HepG2 (cell line): ENCODE results near the gene C2. TPM values are rescaled to one million over a fixed set of nuclear protein-coding genes. Genes with fewer than 3 reads are reported as not detected.

Experiments
- AGO1 ChIP-seq: fragments of 200-400 bp; formaldehyde crosslinking; IDR thresholded peaks from 2 replicates; pipeline ENCODE4 v1.6.1; 2017; ENCODE audit warnings: mild to moderate bottlenecking, low read depth, low read length, moderate library complexity; ENCODE audit not compliant: poor library complexity, severe bottlenecking
- DNMT3B ChIP-seq: conservative IDR thresholded peaks from 2 replicates; pipeline ENCODE4 v1.6.1; 2016; ENCODE audit warnings: missing biosample characterization, control low read depth
- DPF2 ChIP-seq: sonication (generic); formaldehyde crosslinking; IDR thresholded peaks from 2 replicates; pipeline ENCODE4 v1.4.0; 2020; ENCODE audit warnings: mild to moderate bottlenecking, low read depth, missing genetic modification reagents, borderline replicate concordance
- EED ChIP-seq: sonication (generic); formaldehyde crosslinking; IDR thresholded peaks from 2 replicates; pipeline ENCODE4 v1.5.0; 2020; ENCODE audit warnings: mild to moderate bottlenecking, missing genetic modification reagents
- ESRRA ChIP-seq: sonication (generic); formaldehyde crosslinking; IDR thresholded peaks from 2 replicates; pipeline ENCODE4 v1.5.1; 2020; ENCODE audit warnings: mild to moderate bottlenecking, low read depth, missing genetic modification reagents
- FOXJ3 ChIP-seq: sonication (generic); formaldehyde crosslinking; IDR thresholded peaks from 2 replicates; pipeline ENCODE4 v1.4.0; 2020; ENCODE audit warnings: missing genetic modification reagents, mild to moderate bottlenecking, borderline replicate concordance
- GZF1 ChIP-seq: sonication (generic); formaldehyde crosslinking; IDR thresholded peaks from 2 replicates; pipeline ENCODE4 v1.5.1; 2020; ENCODE audit warnings: mild to moderate bottlenecking, missing genetic modification reagents
- ISX ChIP-seq: sonication (generic); formaldehyde crosslinking; conservative IDR thresholded peaks from 2 replicates; pipeline ENCODE4 v1.5.0; 2020; ENCODE audit warnings: missing genetic modification reagents
- JUNB ChIP-seq: sonication (generic); formaldehyde crosslinking; IDR thresholded peaks from 2 replicates; pipeline ENCODE4 v1.8.0; 2022; ENCODE audit warnings: missing genetic modification reagents, mild to moderate bottlenecking, borderline replicate concordance
- MBD4 ChIP-seq: IDR thresholded peaks from 2 replicates; pipeline ENCODE4 v1.6.1; 2012; ENCODE audit warnings: low read length, inconsistent platforms, borderline replicate concordance
- MEF2D ChIP-seq: sonication (generic); formaldehyde crosslinking; IDR thresholded peaks from 2 replicates; pipeline ENCODE4 v1.5.1; 2020; ENCODE audit warnings: mild to moderate bottlenecking, missing genetic modification reagents
- NCOA2 ChIP-seq: sonication (generic); formaldehyde crosslinking; IDR thresholded peaks from 2 replicates; pipeline ENCODE4 v1.8.0; 2022; ENCODE audit warnings: inconsistent platforms
- NRL ChIP-seq: sonication (generic); formaldehyde crosslinking; IDR thresholded peaks from 2 replicates; pipeline ENCODE4 v1.5.0; 2020; ENCODE audit warnings: missing genetic modification reagents, mild to moderate bottlenecking, moderate library complexity, borderline replicate concordance
- PCBP1 ChIP-seq: fragments of 200-400 bp; formaldehyde crosslinking; IDR thresholded peaks from 2 replicates; pipeline ENCODE4 v1.6.1; 2017; ENCODE audit warnings: mild to moderate bottlenecking, low read depth, low read length, borderline replicate concordance
- SAFB2 ChIP-seq: sonication (generic); formaldehyde crosslinking; IDR thresholded peaks from 2 replicates; pipeline ENCODE4 v1.5.1; 2020; ENCODE audit warnings: missing genetic modification reagents, low read depth, mild to moderate bottlenecking, borderline replicate concordance
- SMARCC2 ChIP-seq: fragments of 450-650 bp; IDR thresholded peaks from 2 replicates; pipeline ENCODE4 v1.6.1; 2017; ENCODE audit warnings: antibody characterized with exemption, mild to moderate bottlenecking
- ZC3H13 ChIP-seq: sonication (generic); formaldehyde crosslinking; IDR thresholded peaks from 2 replicates; pipeline ENCODE4 v1.8.1; 2023; ENCODE audit warnings: mild to moderate bottlenecking, missing genetic modification reagents, moderate library complexity
- ZEB1 ChIP-seq: IDR thresholded peaks from 2 replicates; pipeline ENCODE4 v1.6.1; 2012; ENCODE audit warnings: mild to moderate bottlenecking, low read depth, inconsistent platforms; ENCODE audit not compliant: insufficient replicate concordance
- ZNF180 ChIP-seq: sonication (generic); formaldehyde crosslinking; IDR thresholded peaks from 2 replicates; pipeline ENCODE4 v1.4.0; 2020; ENCODE audit warnings: low read depth, missing genetic modification reagents, borderline replicate concordance
- ZNF234 ChIP-seq: sonication (generic); formaldehyde crosslinking; conservative IDR thresholded peaks from 2 replicates; pipeline ENCODE4 v1.5.1; 2020; ENCODE audit warnings: mild to moderate bottlenecking, missing genetic modification reagents
- ZNF333 ChIP-seq: sonication (generic); formaldehyde crosslinking; IDR thresholded peaks from 2 replicates; pipeline ENCODE4 v1.4.0; 2020; ENCODE audit warnings: mild to moderate bottlenecking, missing genetic modification reagents, borderline replicate concordance
- ZNF367 ChIP-seq: sonication (generic); formaldehyde crosslinking; IDR thresholded peaks from 2 replicates; pipeline ENCODE4 v1.4.0; 2020; ENCODE audit warnings: missing genetic modification reagents, borderline replicate concordance
- ZNF430 ChIP-seq: sonication (generic); formaldehyde crosslinking; IDR thresholded peaks from 2 replicates; pipeline ENCODE4 v1.9.0; 2021; ENCODE audit warnings: mild to moderate bottlenecking, missing genetic modification reagents
- ZNF513 ChIP-seq: sonication (generic); formaldehyde crosslinking; conservative IDR thresholded peaks from 2 replicates; pipeline ENCODE4 v1.5.0; 2020; ENCODE audit warnings: missing genetic modification reagents
- ZNF614 ChIP-seq: IDR thresholded peaks from 2 replicates; pipeline ENCODE4 v1.6.1; 2018; ENCODE audit warnings: missing biosample characterization, missing genetic modification reagents, inconsistent platforms, borderline replicate concordance
- ZNF670 ChIP-seq: sonication (generic); formaldehyde crosslinking; IDR thresholded peaks from 2 replicates; pipeline ENCODE4 v1.8.0; 2022; ENCODE audit warnings: mild to moderate bottlenecking, missing genetic modification reagents, borderline replicate concordance
- ZNF674 ChIP-seq: sonication (generic); formaldehyde crosslinking; IDR thresholded peaks from 2 replicates; pipeline ENCODE4 v1.5.0; 2020; ENCODE audit warnings: low read depth, mild to moderate bottlenecking, missing genetic modification reagents
- ZNF678 ChIP-seq: sonication (generic); formaldehyde crosslinking; IDR thresholded peaks from 2 replicates; pipeline ENCODE4 v1.4.0; 2020; ENCODE audit warnings: mild to moderate bottlenecking, missing genetic modification reagents
- polyA plus RNA-seq, 8 experiments: library from polyadenylated mRNA; depleted of rRNA in 3 of 8; stranded (reverse) in 7 of 8; unstranded in 1 of 8; fragments of >200 nt; fragmentation: Illumina TruSeq in 4 of 8; extraction: Trizol in 4 of 8; gene quantifications; 2 replicates each; pipeline versions ENCODE4 v1.2.1 to v1.2.3, GENCODE V29; 2011 to 2016; ENCODE audit warnings: low read depth in 4 of 8, missing spikeins in 1 of 8, mixed read lengths in 1 of 8; ENCODE audit not compliant: insufficient read depth in 1 of 8
- total RNA-seq, 5 experiments: library from RNA; depleted of rRNA; stranded (reverse); fragments of >200 nt; fragmentation: Illumina TruSeq; extraction: Trizol; gene quantifications; 2 replicates each; pipeline ENCODE4 v1.2.3, GENCODE V29; 2016; ENCODE audit warnings: low read depth in 1 of 5
- TF ChIP-seq, protein P1 (sequence below): IDR thresholded peaks from 2 replicates; pipeline ENCODE4 v1.6.1; 2016; ENCODE audit warnings: missing biosample characterization, missing genetic modification reagents, low read depth

The C2 gene
- total and polyA plus RNA-seq, 2 of the 13 experiments (the other 11 are each of a cell fraction or from before 2014, with no cell fraction given): 165 to 307 TPM

GRCh38 chr6:31971279-31971992, 43.9 kb downstream of the C2 start (continued):
- TF ChIP-seq DPF2: no peak
- TF ChIP-seq, protein P1, sequence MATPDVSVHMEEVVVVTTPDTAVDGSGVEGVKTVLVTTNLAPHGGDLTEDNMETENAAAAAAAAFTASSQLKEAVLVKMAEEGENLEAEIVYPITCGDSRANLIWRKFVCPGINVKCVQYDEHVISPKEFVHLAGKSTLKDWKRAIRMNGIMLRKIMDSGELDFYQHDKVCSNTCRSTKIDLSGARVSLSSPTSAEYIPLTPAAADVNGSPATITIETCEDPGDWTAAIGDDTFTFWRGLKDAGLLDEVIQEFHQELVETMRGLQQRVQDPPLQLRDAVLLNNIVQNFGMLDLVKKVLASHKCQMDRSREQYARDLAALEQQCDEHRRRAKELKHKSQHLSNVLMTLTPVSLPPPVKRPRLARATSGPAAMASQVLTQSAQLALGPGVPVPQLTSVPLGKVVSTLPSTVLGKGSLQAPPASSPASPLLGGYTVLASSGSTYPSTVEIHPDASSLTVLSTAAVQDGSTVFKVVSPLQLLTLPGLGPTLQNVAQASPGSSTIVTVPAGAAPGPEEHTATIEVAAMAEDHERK (CRISPR knock-in tag): no peak
- TF ChIP-seq ZNF180 (CRISPR knock-in tag): 0 out of 2 replicates have a peak, but pooled peaks have one; percentile 27
- no peak for TF ChIP-seq JUNB (CRISPR knock-in tag)
- no peak for TF ChIP-seq ESRRA
- no peak for TF ChIP-seq AGO1
- TF ChIP-seq DNMT3B: no peak; the same call in 1 of the 2 replicates
- no peak for TF ChIP-seq FOXJ3
- no peak for TF ChIP-seq ZNF234 (CRISPR knock-in tag)
- 0 out of 2 replicates have a peak, but pooled peaks have one; percentile 26 for TF ChIP-seq ZNF674 (CRISPR knock-in tag)
- TF ChIP-seq SAFB2 (CRISPR knock-in tag): peak; percentile 52; the same call in 1 of the 2 replicates
- no peak for TF ChIP-seq ZEB1
- no peak for TF ChIP-seq ZNF430
- TF ChIP-seq GZF1 (CRISPR knock-in tag): no peak
- TF ChIP-seq NRL (CRISPR knock-in tag): peak; percentile 43; the same call in 1 of the 2 replicates
- TF ChIP-seq ZNF678 (CRISPR knock-in tag): no peak; the same call in 1 of the 2 replicates
- no peak for TF ChIP-seq ZNF513 (CRISPR knock-in tag)
- no peak for TF ChIP-seq EED (CRISPR knock-in tag)
- TF ChIP-seq ZC3H13: no peak
- TF ChIP-seq PCBP1: no peak
- TF ChIP-seq SMARCC2: no peak
- TF ChIP-seq NCOA2 (CRISPR knock-in tag): no peak
- no peak; the same call in 1 of the 2 replicates for TF ChIP-seq ZNF670
- TF ChIP-seq ZNF367 (CRISPR knock-in tag): no peak
- TF ChIP-seq MEF2D (CRISPR knock-in tag): no peak
- TF ChIP-seq ISX (CRISPR knock-in tag): no peak
- TF ChIP-seq ZNF333 (CRISPR knock-in tag): no peak; the same call in 1 of the 2 replicates
- no peak for TF ChIP-seq MBD4
- TF ChIP-seq ZNF614 (CRISPR knock-in tag): no peak
